Activated CD8-positive, alpha-beta memory T cell treated with anti-CD3 and anti-CD28 coated beads for 1 hour (primary cell): ENCODE measurements around the gene MEI4.
"Not testable (repeated sequence)": the region's sequence is repeated elsewhere in the genome, so short reads cannot be mapped to it uniquely, and the experiment has no call there.

Experiments
- DNase-seq, 2 donors: peaks; one replicate each; pipeline ENCODE4 v3.0.0-alpha.2; 2020; ENCODE audit warnings: low read depth in 1 of 2; ENCODE audit errors: extremely low read depth in 1 of 2

The MEI4 gene

GRCh38 chr6:77813090-77813489 lies 160.3 kb downstream of the MEI4 start:
- no peak for DNase-seq

- DNase-seq = no peak
These were observed 161.3 kb downstream of the MEI4 start for GRCh38 chr6:77814119-77814518.

GRCh38 chr6:77815531-77815930 lies 162.7 kb downstream of the MEI4 start:
- DNase-seq = no peak

GRCh38 chr6:77816766-77817270 lies 164.0 kb downstream of the MEI4 start:
- no peak for DNase-seq

- no peak for DNase-seq
These were observed 169.4 kb downstream of the MEI4 start for GRCh38 chr6:77822265-77822664.

- DNase-seq = no peak
These were observed 172.4 kb downstream of the MEI4 start for GRCh38 chr6:77825204-77825603.

GRCh38 chr6:77829736-77830135 lies 176.9 kb downstream of the MEI4 start:
- no peak for DNase-seq

GRCh38 chr6:77833749-77834148 lies 180.9 kb downstream of the MEI4 start:
- DNase-seq = not testable (repeated sequence)

- DNase-seq = no peak
These were observed 181.8 kb downstream of the MEI4 start for GRCh38 chr6:77834591-77834996.

GRCh38 chr6:77837034-77837784 lies 184.4 kb downstream of the MEI4 start:
- no peak for DNase-seq

- no peak for DNase-seq
These were observed 186.5 kb downstream of the MEI4 start for GRCh38 chr6:77839292-77839691.

GRCh38 chr6:77844822-77845221 lies 192.0 kb downstream of the MEI4 start:
- DNase-seq = no peak

GRCh38 chr6:77853401-77853800 lies 200.6 kb downstream of the MEI4 start:
- DNase-seq = no peak

- DNase-seq = no peak
These were observed 203.6 kb downstream of the MEI4 start for GRCh38 chr6:77856391-77856790.

- DNase-seq = no peak
These were observed 204.6 kb downstream of the MEI4 start for GRCh38 chr6:77857421-77857820.

GRCh38 chr6:77876300-77876699 lies 223.5 kb downstream of the MEI4 start:
- DNase-seq = no peak

GRCh38 chr6:77879527-77879926 lies 226.7 kb downstream of the MEI4 start:
- DNase-seq = no peak

GRCh38 chr6:77880501-77880900 lies 227.7 kb downstream of the MEI4 start:
- DNase-seq = no peak

- no peak for DNase-seq
These were observed 231.0 kb downstream of the MEI4 start for GRCh38 chr6:77883851-77884250.

- DNase-seq = no peak
These were observed 240.6 kb downstream of the MEI4 start for GRCh38 chr6:77893391-77893790.

GRCh38 chr6:77906070-77906469 lies 253.2 kb downstream of the MEI4 start:
- DNase-seq = no peak

GRCh38 chr6:77910826-77911225 lies 258.0 kb downstream of the MEI4 start:
- no peak for DNase-seq
